H1 (cell line): ENCODE results near the gene FAM227B. TPM values are rescaled to one million over a fixed set of nuclear protein-coding genes. Genes with fewer than 3 reads are reported as not detected.
"Not testable (repeated sequence)": the region's sequence is repeated elsewhere in the genome, so short reads cannot be mapped to it uniquely, and the experiment has no call there.

Experiments used
- CTCF ChIA-PET: fragments of 300-600 bp; sonication (Branson Sonifier 250); formaldehyde crosslinking; loops from one replicate; lab custom pipeline; 2021; ENCODE audit not compliant: partially characterized antibody; lab: Charles Lee
- POLR2A ChIA-PET: fragments of 300-600 bp; sonication (Branson Sonifier 250); formaldehyde crosslinking; loops from one replicate; lab custom pipeline; 2021; ENCODE audit warnings: inconsistent platforms; ENCODE audit not compliant: partially characterized antibody; lab: Charles Lee
- DNase-seq, 2 experiments: peaks; one replicate each; pipeline versions ENCODE4 v3.0.0 to v3.0.0-alpha.2; 2010 to 2022; ENCODE audit warnings: low spot score in 2 of 2, low read depth in 1 of 2, mixed read lengths in 1 of 2
- FAIRE-seq: peaks from 2 replicates; lab custom pipeline; 2011; peaks lifted over from hg19 to GRCh38; lab: Jason Lieb, UNC
- H2AFZ ChIP-seq: 2 replicates; pipeline ENCODE4 v1.8.1; 2012; ENCODE audit warnings: low read length, inconsistent platforms
- H2AK5ac ChIP-seq: 2 replicates; pipeline ENCODE4 v1.6.1; 2013; ENCODE audit warnings: low read depth, low read length
- H2BK120ac ChIP-seq: replicated peaks from 2 replicates; pipeline ENCODE3; 2013; ENCODE audit warnings: low read depth, low read length, inconsistent platforms
- H2BK12ac ChIP-seq: 2 replicates; pipeline ENCODE4 v1.6.1; 2013; ENCODE audit warnings: low read depth, low read length
- H2BK15ac ChIP-seq: 2 replicates; pipeline ENCODE4 v1.6.1; 2013; ENCODE audit warnings: low read length
- H2BK20ac ChIP-seq: 2 replicates; pipeline ENCODE4 v1.6.1; 2013; ENCODE audit warnings: low read length
- H2BK5ac ChIP-seq: 2 replicates; pipeline ENCODE4 v1.6.1; 2013; ENCODE audit warnings: low read depth, low read length
- H3K14ac ChIP-seq: 2 replicates; pipeline ENCODE4 v1.6.1; 2013; ENCODE audit warnings: inconsistent platforms; ENCODE audit not compliant: insufficient read length
- H3K18ac ChIP-seq: 2 replicates; pipeline ENCODE4 v1.6.1; 2013; ENCODE audit warnings: low read length; ENCODE audit errors: extremely low read depth
- H3K23ac ChIP-seq: 2 replicates; pipeline ENCODE4 v1.6.1; 2013; ENCODE audit warnings: inconsistent platforms; ENCODE audit not compliant: insufficient read length
- H3K23me2 ChIP-seq: 2 replicates; pipeline ENCODE4 v1.6.1; 2013; ENCODE audit warnings: low read depth, low read length
- H3K27ac ChIP-seq: 2 replicates; pipeline ENCODE4 v1.6.1; 2011; ENCODE audit warnings: low read depth, low read length, inconsistent platforms
- H3K27me3 ChIP-seq, 4 experiments: replicated peaks in 1 of 4; 1 replicate in 1 of 4; 2 replicates in 3 of 4; pipeline versions ENCODE4 v1.6.1 to v1.8.1; 2011 to 2013; ENCODE audit warnings: low read length in 3 of 4, mild to moderate bottlenecking in 3 of 4, inconsistent platforms in 2 of 4, mixed read lengths in 2 of 4, moderate library complexity in 1 of 4; ENCODE audit not compliant: control insufficient read depth in 3 of 4, insufficient read depth in 3 of 4; ENCODE audit errors: extremely low read depth in 1 of 4
- H3K36me3 ChIP-seq, 4 experiments: 2 replicates each; pipeline versions ENCODE4 v1.6.1 to v1.8.1; 2011 to 2013; ENCODE audit warnings: mild to moderate bottlenecking in 4 of 4, low read length in 3 of 4, moderate library complexity in 2 of 4, control low read depth in 1 of 4, inconsistent platforms in 1 of 4; ENCODE audit not compliant: insufficient read depth in 4 of 4, control insufficient read depth in 2 of 4
- H3K4ac ChIP-seq: replicated peaks from 2 replicates; pipeline ENCODE3; 2013; ENCODE audit warnings: low read length, low read depth, mixed read lengths, inconsistent platforms; ENCODE audit not compliant: insufficient read length
- H3K4me1 ChIP-seq, 4 experiments: replicated peaks in 1 of 4; 1 replicate in 1 of 4; 2 replicates in 3 of 4; pipeline versions ENCODE4 v1.6.1 to v1.8.1; 2011 to 2013; ENCODE audit warnings: low read length in 3 of 4, inconsistent platforms in 2 of 4, mixed read lengths in 1 of 4; ENCODE audit not compliant: insufficient read depth in 4 of 4, control insufficient read depth in 3 of 4
- H3K4me2 ChIP-seq, 2 experiments: 2 replicates each; pipeline versions ENCODE4 v1.6.1 to v1.8.1; 2011 to 2013; ENCODE audit warnings: low read depth in 2 of 2, low read length in 2 of 2, control low read depth in 1 of 2, inconsistent platforms in 1 of 2, mild to moderate bottlenecking in 1 of 2; ENCODE audit not compliant: insufficient read depth in 1 of 2
- H3K4me3 ChIP-seq, 4 experiments: fragments of 200-600, 300-600 bp in 1 of 4; sonication (generic), shearing (Covaris generic), sonication (Bioruptor Twin) in 1 of 4; 2 replicates each; pipeline versions ENCODE4 v1.5.1 to v1.8.1; 2011 to 2016; ENCODE audit warnings: low read length in 4 of 4, low read depth in 3 of 4, control low read depth in 2 of 4, inconsistent platforms in 2 of 4, mild to moderate bottlenecking in 2 of 4, mixed read lengths in 1 of 4, moderate library complexity in 1 of 4; ENCODE audit not compliant: insufficient read depth in 2 of 4; ENCODE audit errors: extremely low read depth in 1 of 4
- H3K56ac ChIP-seq: replicated peaks from 2 replicates; pipeline ENCODE3; 2013; ENCODE audit warnings: low read depth, mild to moderate bottlenecking, mixed read lengths, low read length, inconsistent platforms; ENCODE audit not compliant: insufficient read length
- H3K79me1 ChIP-seq: 2 replicates; pipeline ENCODE4 v1.6.1; 2013; ENCODE audit warnings: low read depth, low read length, control low read depth
- H3K79me2 ChIP-seq, 2 experiments: 2 replicates each; pipeline versions ENCODE4 v1.6.1 to v1.8.1; 2012 to 2013; ENCODE audit warnings: low read length in 2 of 2, mild to moderate bottlenecking in 2 of 2, inconsistent platforms in 1 of 2; ENCODE audit not compliant: insufficient read depth in 2 of 2, control insufficient read depth in 1 of 2
- H3K9ac ChIP-seq, 4 experiments: replicated peaks in 1 of 4; 1 replicate in 1 of 4; 2 replicates in 3 of 4; pipeline versions ENCODE4 v1.6.1 to v1.8.1; 2011 to 2013; ENCODE audit warnings: low read depth in 3 of 4, low read length in 3 of 4, control low read depth in 2 of 4, mild to moderate bottlenecking in 2 of 4, moderate library complexity in 2 of 4, inconsistent platforms in 1 of 4; ENCODE audit errors: extremely low read depth in 1 of 4
- H3K9me3 ChIP-seq, 2 experiments: 2 replicates each; pipeline versions ENCODE4 v1.6.1 to v1.8.1; 2012 to 2013; ENCODE audit warnings: mild to moderate bottlenecking in 2 of 2, moderate library complexity in 2 of 2, control low read depth in 1 of 2, inconsistent platforms in 1 of 2, low read depth in 1 of 2, low read length in 1 of 2, mixed read lengths in 1 of 2; ENCODE audit not compliant: insufficient read depth in 2 of 2
- H4K20me1 ChIP-seq, 2 experiments: replicated peaks in 1 of 2; 2 replicates each; pipeline versions ENCODE3 to v1.8.1; 2011 to 2013; ENCODE audit warnings: inconsistent platforms in 2 of 2, low read length in 2 of 2, mild to moderate bottlenecking in 1 of 2; ENCODE audit not compliant: insufficient read depth in 2 of 2, control insufficient read depth in 1 of 2
- H4K5ac ChIP-seq: 2 replicates; pipeline ENCODE4 v1.6.1; 2013; ENCODE audit warnings: low read length, low read depth, mixed read lengths, inconsistent platforms; ENCODE audit not compliant: insufficient read length
- H4K8ac ChIP-seq: 2 replicates; pipeline ENCODE4 v1.8.0; 2013; ENCODE audit warnings: mild to moderate bottlenecking, moderate library complexity, low read length, inconsistent platforms; ENCODE audit not compliant: insufficient read depth; ENCODE audit errors: extremely low read depth
- H4K91ac ChIP-seq: replicated peaks from 2 replicates; pipeline ENCODE3; 2013; ENCODE audit warnings: low read length, mixed read lengths, inconsistent platforms; ENCODE audit not compliant: insufficient read length
- WGBS, 2 experiments: shearing (Covaris generic) in 1 of 2; methylation state at CpG; one replicate each; pipeline versions ENCODE4 v1.1.6 to v1.1.7; 2013 to 2015; ENCODE audit warnings: low lambda C conversion rate in 2 of 2, mixed read lengths in 2 of 2, inconsistent platforms in 1 of 2, low coverage in 1 of 2, missing lambda C conversion rate in 1 of 2; ENCODE audit not compliant: insufficient replicate concordance in 2 of 2, insufficient coverage in 1 of 2, insufficient read length in 1 of 2; ENCODE audit errors: extremely low coverage in 1 of 2, missing lambda C conversion rate in 1 of 2; 5-methylcytosine and 5-hydroxymethylcytosine counted together
- polyA plus RNA-seq, 7 experiments: library from polyadenylated mRNA; depleted of rRNA in 3 of 7; stranded (reverse) in 5 of 7; unstranded in 2 of 7; fragments of >200 nt in 5 of 7; fragments of 200-250 nt in 2 of 7; gene quantifications; 1 replicate in 5 of 7; 2 replicates in 1 of 7; 4 replicates in 1 of 7; pipeline versions ENCODE4 v1.2.1 to v1.2.3, GENCODE V29; 2011 to 2013; ENCODE audit warnings: missing spikeins in 2 of 7, mixed read lengths in 2 of 7
- total RNA-seq: library from RNA; stranded (reverse); fragmentation: NEBNext Ultra II Directional; extraction: Animal tissue kit (Norgen Biotek cat#: 25700); gene quantifications from 2 replicates; pipeline ENCODE4 v1.2.1, GENCODE V29; 2021

FAM227B gene
- total and polyA plus RNA-seq, 2 of the 8 experiments (the other 6 are each of a cell fraction or from before 2014, with no cell fraction given), result 4.0 to 6.5 TPM

GRCh38 chr15:49512739-49513138, 107.9 kb downstream of the FAM227B start:
- H2AFZ ChIP-seq, H2BK15ac ChIP-seq, H3K4me3 ChIP-seq, DNase-seq, H3K23me2 ChIP-seq, H4K20me1 ChIP-seq, H3K14ac ChIP-seq, H2AK5ac ChIP-seq, H3K79me2 ChIP-seq, H3K4me2 ChIP-seq, H4K8ac ChIP-seq, H3K9me3 ChIP-seq, H3K27me3 ChIP-seq, H3K27ac ChIP-seq, H2BK20ac ChIP-seq, FAIRE-seq, H4K91ac ChIP-seq, H2BK120ac ChIP-seq, H3K9ac ChIP-seq, H4K5ac ChIP-seq, H3K79me1 ChIP-seq, H3K4me1 ChIP-seq, POLR2A ChIA-PET, H3K18ac ChIP-seq, H3K56ac ChIP-seq, H2BK5ac ChIP-seq, H3K4ac ChIP-seq, CTCF ChIA-PET, H3K23ac ChIP-seq, H3K36me3 ChIP-seq, H2BK12ac ChIP-seq: not testable (repeated sequence)
- 82% methylated on average over 4 of the region's 4 CpGs; no CpG with 5 or more reads in 1 of the 2 experiments for WGBS, 2 experiments
